ENCODE data around the gene GDPD3. TPM values are rescaled to one million over a fixed set of nuclear protein-coding genes. Genes with fewer than 3 reads are reported as not detected.

Gene GDPD3
- total and polyA plus RNA-seq, 9 of the 15 experiments (the other 6 are each of a cell fraction or from before 2014, with no cell fraction given), result 0.47 to 3.9 (median 1.1) TPM

DNA sequence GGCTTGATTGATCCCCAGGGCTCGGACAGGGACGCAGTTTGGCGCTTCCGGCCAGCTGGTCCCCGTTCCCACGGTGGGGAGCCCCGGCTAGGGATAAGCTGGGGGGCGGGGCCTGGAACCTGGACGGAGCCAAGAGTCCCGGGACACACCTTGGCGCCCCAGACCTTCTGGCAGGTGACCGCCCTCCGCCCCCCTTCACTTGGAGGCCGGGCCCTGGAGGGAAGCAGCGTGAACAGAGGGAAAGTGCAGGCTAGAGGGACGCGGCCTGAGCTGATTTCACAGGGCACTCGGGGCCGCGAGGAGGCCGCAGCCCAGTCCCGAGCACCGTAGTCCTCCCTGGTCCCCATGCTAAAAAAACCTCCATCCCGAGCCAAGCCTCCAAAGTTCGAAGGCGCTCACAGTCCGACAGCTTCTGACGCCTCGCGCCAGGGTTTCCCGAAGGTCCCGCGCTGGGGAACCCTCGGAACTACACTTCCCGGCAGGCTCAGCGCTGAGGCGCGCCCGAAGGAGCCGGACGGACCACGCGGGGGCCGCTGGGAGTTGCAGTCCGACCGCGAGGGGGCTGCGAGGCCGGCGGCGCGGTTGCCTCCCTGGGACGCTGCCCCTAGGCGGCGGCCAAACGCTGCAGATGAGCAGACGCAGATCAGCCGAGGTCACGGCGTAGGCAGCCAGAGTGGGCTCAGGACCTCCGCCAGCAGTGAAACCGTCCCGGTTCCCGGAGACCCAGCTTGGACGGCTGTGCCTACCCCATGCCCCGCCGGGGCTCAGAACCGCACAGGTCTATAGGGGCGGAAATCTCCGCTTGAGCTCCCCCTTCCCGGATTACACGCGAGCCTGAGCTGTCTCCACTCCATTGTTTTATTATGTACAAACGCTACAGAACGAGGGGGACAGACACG, 21.6 kb downstream of the GDPD3 start, which contains the start of gene TBX6 (continued):
- TF ChIP-seq PATZ1 (CRISPR knock-in tag; IDR thresholded peaks at IDR 0.05; ENCODE audit: borderline replicate concordance), result no peak
- TF ChIP-seq DLX4 (CRISPR knock-in tag; IDR thresholded peaks at IDR 0.05), result no peak
- no peak for TF ChIP-seq ZNF507 (tag; conservative IDR thresholded peaks at IDR 0.05)
- peak; percentile 92 for TF ChIP-seq ZNF175 (CRISPR knock-in tag; IDR thresholded peaks at IDR 0.05; ENCODE audit: low read depth)
- TF ChIP-seq STAT6 (CRISPR knock-in tag; IDR thresholded peaks at IDR 0.05), result no peak
- TF ChIP-seq MCM2 (IDR thresholded peaks at IDR 0.05; ENCODE audit: low read depth), result no peak
- no peak for TF ChIP-seq ZNF174 (CRISPR knock-in tag; IDR thresholded peaks at IDR 0.05)
- no peak for TF ChIP-seq CBFA2T3 (IDR thresholded peaks at IDR 0.05)
- TF ChIP-seq MAFG (tag; conservative IDR thresholded peaks at IDR 0.05), result no peak
- TF ChIP-seq SREBF1 (IDR thresholded peaks at IDR 0.05; ENCODE audit: borderline replicate concordance, low read depth, low read length), result no peak
- no peak; a peak in 1 of 4 replicates for TF ChIP-seq KDM4B (IDR thresholded peaks at IDR 0.05; ENCODE audit: borderline replicate concordance in 2 of 2, low read depth in 1 of 2)
- TF ChIP-seq, protein P1, sequence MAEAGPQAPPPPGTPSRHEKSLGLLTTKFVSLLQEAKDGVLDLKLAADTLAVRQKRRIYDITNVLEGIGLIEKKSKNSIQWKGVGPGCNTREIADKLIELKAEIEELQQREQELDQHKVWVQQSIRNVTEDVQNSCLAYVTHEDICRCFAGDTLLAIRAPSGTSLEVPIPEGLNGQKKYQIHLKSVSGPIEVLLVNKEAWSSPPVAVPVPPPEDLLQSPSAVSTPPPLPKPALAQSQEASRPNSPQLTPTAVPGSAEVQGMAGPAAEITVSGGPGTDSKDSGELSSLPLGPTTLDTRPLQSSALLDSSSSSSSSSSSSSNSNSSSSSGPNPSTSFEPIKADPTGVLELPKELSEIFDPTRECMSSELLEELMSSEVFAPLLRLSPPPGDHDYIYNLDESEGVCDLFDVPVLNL (CRISPR knock-in tag; IDR thresholded peaks at IDR 0.05; ENCODE audit: low read depth), result no peak
- no peak for TF ChIP-seq CC2D1A (IDR thresholded peaks at IDR 0.05)
- no peak for TF ChIP-seq MXI1 (IDR thresholded peaks at IDR 0.05; ENCODE audit: low read depth, low read length)
- no peak for TF ChIP-seq E2F5 (CRISPR knock-in tag; IDR thresholded peaks at IDR 0.05)
- peak; percentile 96; the same call in 1 of the 2 replicates for TF ChIP-seq KAT7 (CRISPR knock-in tag; IDR thresholded peaks at IDR 0.05; ENCODE audit: borderline replicate concordance)
- TF ChIP-seq JUND (IDR thresholded peaks at IDR 0.05; ENCODE audit: borderline replicate concordance, low read depth, low read length), result peak; percentile 60; the same call in 1 of the 2 replicates
- TF ChIP-seq JUND (tag; IDR thresholded peaks at IDR 0.05; ENCODE audit: borderline replicate concordance, low read depth, low read length), result no peak; the same call in 2 of the 3 replicates
- TF ChIP-seq POU5F1 (IDR thresholded peaks at IDR 0.05; ENCODE audit: borderline replicate concordance, low read depth, low read length, partially characterized antibody), result peak; percentile 50
- no peak for TF ChIP-seq CBX2 (IDR thresholded peaks at IDR 0.05; ENCODE audit: insufficient read depth, low read length, poor library complexity, severe bottlenecking)

All from K562 (cell line).